ENCODE results near the gene KISS1R. TPM values are rescaled to one million over a fixed set of nuclear protein-coding genes. Genes with fewer than 3 reads are reported as not detected.

KISS1R gene
- total and polyA plus RNA-seq, 12 donors, result 0.25 to 0.44 TPM; not detected in 10

DNA sequence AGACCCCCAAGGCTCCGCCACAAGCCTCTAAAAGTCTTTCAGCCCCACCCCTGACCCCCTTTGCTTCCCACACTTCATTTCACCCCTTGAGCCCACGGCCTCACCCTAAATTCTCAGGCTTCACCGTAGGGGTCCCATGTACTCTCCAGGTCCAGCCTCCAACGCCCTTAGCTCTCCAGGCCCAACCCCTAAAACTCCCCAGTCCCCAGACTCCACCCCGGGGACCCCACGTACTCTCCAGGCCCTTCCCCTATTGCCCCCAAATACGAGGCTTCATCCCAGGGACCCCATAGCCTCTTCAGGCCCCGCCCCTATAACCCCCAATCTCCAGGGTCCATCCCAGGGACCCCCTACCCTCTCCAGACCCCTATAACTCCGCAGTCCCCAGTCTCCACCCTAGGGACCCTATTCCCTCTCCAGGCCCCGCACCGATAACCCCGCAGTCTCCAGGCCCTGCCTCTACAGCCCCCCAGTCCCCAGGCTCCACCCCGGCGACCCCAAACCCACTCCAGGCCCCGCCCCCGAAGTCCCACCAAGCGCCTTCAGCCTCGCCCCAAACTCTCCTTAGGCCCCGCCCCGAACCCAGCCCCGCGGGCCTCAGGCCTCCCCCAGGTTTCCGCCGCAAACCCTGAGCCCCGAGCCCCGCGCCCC is 24.8 kb upstream of the KISS1R start:
- H3K36me3 ChIP-seq (replicated peaks in 1 of 2), result peaks cover 0 to 21% of the 10 kb centered on the region in 2 donors
- intact Hi-C loops (cut with DNase I), result no loop called here
- peaks cover 6 to 8% of the 10 kb centered on the region in 2 donors for H3K4me1 ChIP-seq (replicated peaks in 1 of 2)
- TF ChIP-seq, protein P1, sequence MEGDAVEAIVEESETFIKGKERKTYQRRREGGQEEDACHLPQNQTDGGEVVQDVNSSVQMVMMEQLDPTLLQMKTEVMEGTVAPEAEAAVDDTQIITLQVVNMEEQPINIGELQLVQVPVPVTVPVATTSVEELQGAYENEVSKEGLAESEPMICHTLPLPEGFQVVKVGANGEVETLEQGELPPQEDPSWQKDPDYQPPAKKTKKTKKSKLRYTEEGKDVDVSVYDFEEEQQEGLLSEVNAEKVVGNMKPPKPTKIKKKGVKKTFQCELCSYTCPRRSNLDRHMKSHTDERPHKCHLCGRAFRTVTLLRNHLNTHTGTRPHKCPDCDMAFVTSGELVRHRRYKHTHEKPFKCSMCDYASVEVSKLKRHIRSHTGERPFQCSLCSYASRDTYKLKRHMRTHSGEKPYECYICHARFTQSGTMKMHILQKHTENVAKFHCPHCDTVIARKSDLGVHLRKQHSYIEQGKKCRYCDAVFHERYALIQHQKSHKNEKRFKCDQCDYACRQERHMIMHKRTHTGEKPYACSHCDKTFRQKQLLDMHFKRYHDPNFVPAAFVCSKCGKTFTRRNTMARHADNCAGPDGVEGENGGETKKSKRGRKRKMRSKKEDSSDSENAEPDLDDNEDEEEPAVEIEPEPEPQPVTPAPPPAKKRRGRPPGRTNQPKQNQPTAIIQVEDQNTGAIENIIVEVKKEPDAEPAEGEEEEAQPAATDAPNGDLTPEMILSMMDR (IDR thresholded peaks at IDR 0.05), result no peak
- no peak for TF ChIP-seq POLR2A (IDR thresholded peaks at IDR 0.05)
- no peak for DNase-seq
- 5 to 10% (median 5%) methylated on average over 10 to 26 of the region's 27 CpGs for WGBS, 4 donors
- no peaks in the 10 kb centered on the region for H3K27me3 ChIP-seq
- no peaks in the 10 kb centered on the region for H3K9me3 ChIP-seq (replicated peaks in 1 of 3)
- H3K27ac ChIP-seq, result peak overlapping the region in 4 of 5 donors; percentile 82 to 91 (median 88)
- H3K4me3 ChIP-seq, result peak overlapping the region; percentile 32 to 99 (median 63)

DNA sequence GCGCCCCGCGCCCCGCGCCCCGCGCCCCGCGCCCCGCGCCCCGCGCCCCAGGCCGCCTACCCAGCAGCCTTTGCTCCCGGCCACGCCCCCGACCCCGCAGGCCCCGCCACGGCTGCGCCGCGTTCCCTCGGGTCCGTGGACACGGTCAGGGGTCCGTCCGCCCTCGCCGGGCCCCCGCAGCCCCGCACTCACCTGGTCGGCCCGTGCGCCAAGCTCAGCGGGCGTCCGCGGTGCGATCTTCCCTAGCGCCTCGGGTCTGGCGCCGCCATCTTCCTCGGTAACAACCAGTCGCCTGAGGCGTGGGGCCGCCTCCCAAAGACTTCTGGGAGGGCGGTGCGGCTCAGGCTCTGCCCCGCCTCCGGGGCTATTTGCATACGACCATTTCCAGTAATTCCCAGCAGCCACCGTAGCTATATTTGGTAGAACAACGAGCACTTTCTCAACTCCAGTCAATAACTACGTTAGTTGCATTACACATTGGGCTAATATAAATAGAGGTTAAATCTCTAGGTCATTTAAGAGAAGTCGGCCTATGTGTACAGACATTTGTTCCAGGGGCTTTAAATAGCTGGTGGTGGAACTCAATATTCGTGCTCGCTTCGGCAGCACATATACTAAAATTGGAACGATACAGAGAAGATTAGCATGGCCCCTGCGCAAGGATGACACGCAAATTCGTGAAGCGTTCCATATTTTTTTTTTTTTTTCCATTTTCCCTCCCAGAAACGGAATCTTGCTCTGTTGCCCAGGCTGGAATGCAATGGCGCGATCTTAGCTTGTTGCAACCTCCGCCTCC is 24.0 kb upstream of the KISS1R start, which contains the start of the genes MED16 and RNU6-9:
Gene MED16 (minus strand): TSS at position 294 of the 796 bp plus-strand sequence. CDS start 2,056 bp downstream, outside the sequence.
Gene RNU6-9 (plus strand): TSS at position 591 of the 796 bp plus-strand sequence.
- 0 to 2% (median 1%) methylated on average over 17 to 69 of the region's 69 CpGs for WGBS, 4 donors
- peak within 1 kb of the TSS; percentile 52 to 99 (median 77) for H3K4me3 ChIP-seq
- TF ChIP-seq POLR2A (IDR thresholded peaks at IDR 0.05), result peak; percentile 43 to 56
- TF ChIP-seq, protein P1 (IDR thresholded peaks at IDR 0.05), result no peak
- peak within 1 kb of the TSS; percentile 55 to 91 (median 87) for H3K27ac ChIP-seq
- H3K27me3 ChIP-seq, result no peaks in the 10 kb centered on the region
- H3K4me1 ChIP-seq (replicated peaks in 1 of 2), result peaks cover 6 to 8% of the 10 kb centered on the region in 2 donors
- intact Hi-C loops (cut with DNase I), result no loop called here
- H3K9me3 ChIP-seq (replicated peaks in 1 of 3), result no peaks in the 10 kb centered on the region
- peak; percentile 90 to 96 (median 93) for DNase-seq
- peaks cover 0 to 16% of the 10 kb centered on the region in 2 donors for H3K36me3 ChIP-seq (replicated peaks in 1 of 2)

DNA sequence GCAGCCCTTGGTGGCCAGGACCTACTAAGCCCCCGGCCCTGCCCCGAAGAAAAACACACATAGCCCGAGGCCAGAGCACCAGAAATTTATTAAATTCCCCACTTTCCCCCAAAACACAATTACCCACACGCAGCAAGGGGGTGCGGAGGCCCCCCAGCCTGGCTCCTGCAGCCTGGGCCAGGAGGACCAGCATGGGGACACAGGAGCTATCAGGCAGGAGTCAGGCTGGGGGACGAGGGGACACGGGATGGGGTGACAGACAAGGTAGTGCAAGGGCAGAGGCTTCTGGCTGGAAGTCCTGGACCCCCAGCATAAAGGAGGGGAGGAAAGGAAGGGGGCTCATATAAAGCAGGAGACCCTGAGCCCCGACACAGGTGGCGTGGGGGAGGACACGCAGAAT is 20.7 kb upstream of the KISS1R start:
- H3K36me3 ChIP-seq (replicated peaks in 1 of 2), result peaks cover 0 to 3% of the 10 kb centered on the region in 2 donors
- H3K4me3 ChIP-seq, result no peak overlapping the region
- no peaks in the 10 kb centered on the region for H3K27me3 ChIP-seq
- WGBS, 4 donors, result 81 to 91% (median 84%) methylated on average over 6 to 10 of the region's 10 CpGs
- no peak for DNase-seq
- H3K9me3 ChIP-seq (replicated peaks in 1 of 3), result no peaks in the 10 kb centered on the region
- H3K27ac ChIP-seq, result no peak overlapping the region
- intact Hi-C loops (cut with DNase I), result no loop called here
- peaks cover 6 to 8% of the 10 kb centered on the region in 2 donors for H3K4me1 ChIP-seq (replicated peaks in 1 of 2)
- no peak for TF ChIP-seq POLR2A (IDR thresholded peaks at IDR 0.05)
- TF ChIP-seq, protein P1 (IDR thresholded peaks at IDR 0.05), result no peak

DNA sequence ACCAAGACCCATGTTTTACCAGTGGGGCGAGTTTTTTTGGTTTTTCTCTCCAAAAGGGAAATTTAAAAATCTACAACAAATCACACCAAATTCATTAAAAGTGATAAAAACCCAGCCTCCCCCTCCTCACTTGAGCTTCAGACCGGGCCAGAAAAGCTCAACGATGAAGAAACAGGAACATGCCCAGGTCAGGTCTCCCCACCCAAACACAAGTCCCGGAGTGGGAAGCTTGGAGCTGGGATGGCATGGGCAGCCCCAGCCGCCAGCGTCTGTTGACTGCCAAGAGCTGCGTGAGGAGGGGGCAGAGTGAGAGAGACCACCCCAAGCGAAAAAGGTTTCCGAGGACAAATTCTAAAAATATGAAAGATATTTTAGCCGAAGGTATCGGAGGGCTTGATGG is 20.1 kb upstream of the KISS1R start:
- Histone ChIP-seq H3K36me3 (replicated peaks in 1 of 2) (peaks cover 0 to 3% of the 10 kb centered on the region in 2 donors), H3K4me3 (no peak overlapping the region), H3K4me1 (replicated peaks in 1 of 2) (peaks cover 5 to 6% of the 10 kb centered on the region in 2 donors), H3K9me3 (replicated peaks in 1 of 3) (no peaks in the 10 kb centered on the region), H3K27ac (no peak overlapping the region), H3K27me3 (no peaks in the 10 kb centered on the region)
- 91 to 93% (median 92%) methylated on average over 11 of the region's 11 CpGs for WGBS, 4 donors
- DNase-seq, result no peak
- intact Hi-C loops (cut with DNase I), result no loop called here
- TF ChIP-seq, protein P1 (IDR thresholded peaks at IDR 0.05), result no peak
- TF ChIP-seq POLR2A (IDR thresholded peaks at IDR 0.05), result no peak

All from adrenal gland (tissue), 12 donors.